WTC11 (cell line): ENCODE data around the gene REXO2.

ENCODE experiments used
- ATF3 ChIP-seq: sonication (generic); formaldehyde crosslinking; conservative IDR thresholded peaks from 2 replicates; pipeline ENCODE4 v1.8.1; 2022; ENCODE audit warnings: mild to moderate bottlenecking, missing genetic modification reagents
- CTCF ChIP-seq: fragments of 200-600 bp; IDR thresholded peaks from 2 replicates; pipeline ENCODE4 v1.8.0; 2022; ENCODE audit warnings: antibody characterized with exemption
- E2F1 ChIP-seq: sonication (generic); formaldehyde crosslinking; IDR thresholded peaks from 2 replicates; pipeline ENCODE4 v1.8.0; 2022; ENCODE audit warnings: mild to moderate bottlenecking, missing genetic modification reagents
- FOXJ3 ChIP-seq: sonication (generic); formaldehyde crosslinking; IDR thresholded peaks from 2 replicates; pipeline ENCODE4 v1.9.0; 2021; ENCODE audit warnings: missing genetic modification reagents, mild to moderate bottlenecking, borderline replicate concordance
- TEAD4 ChIP-seq: sonication (generic); formaldehyde crosslinking; IDR thresholded peaks from 2 replicates; pipeline ENCODE4 v1.8.0; 2022; ENCODE audit warnings: mild to moderate bottlenecking, missing genetic modification reagents
- ZNF263 ChIP-seq: sonication (generic); formaldehyde crosslinking; IDR thresholded peaks from 2 replicates; pipeline ENCODE4 v1.8.1; 2022; ENCODE audit warnings: low read depth, mild to moderate bottlenecking, moderate library complexity, missing genetic modification reagents

- TF ChIP-seq E2F1 (CRISPR knock-in tag) (no peak), ZNF263 (CRISPR knock-in tag) (no peak), CTCF (no peak), FOXJ3 (no peak), ATF3 (CRISPR knock-in tag) (no peak), TEAD4 (no peak)
These were observed 6.4 kb upstream of the REXO2 start for GRCh38 chr11:114432893-114433292.
